HG02678 (cell line): ENCODE data around the gene C1orf74.

Experiments
- ATAC-seq: cut with Tn5 transposase; IDR thresholded peaks from one replicate; pipeline ENCODE4 v1.9.1; 2021; ENCODE audit warnings: mild to moderate bottlenecking, moderate library complexity; ENCODE audit not compliant: unreplicated experiment

Gene C1orf74

DNA sequence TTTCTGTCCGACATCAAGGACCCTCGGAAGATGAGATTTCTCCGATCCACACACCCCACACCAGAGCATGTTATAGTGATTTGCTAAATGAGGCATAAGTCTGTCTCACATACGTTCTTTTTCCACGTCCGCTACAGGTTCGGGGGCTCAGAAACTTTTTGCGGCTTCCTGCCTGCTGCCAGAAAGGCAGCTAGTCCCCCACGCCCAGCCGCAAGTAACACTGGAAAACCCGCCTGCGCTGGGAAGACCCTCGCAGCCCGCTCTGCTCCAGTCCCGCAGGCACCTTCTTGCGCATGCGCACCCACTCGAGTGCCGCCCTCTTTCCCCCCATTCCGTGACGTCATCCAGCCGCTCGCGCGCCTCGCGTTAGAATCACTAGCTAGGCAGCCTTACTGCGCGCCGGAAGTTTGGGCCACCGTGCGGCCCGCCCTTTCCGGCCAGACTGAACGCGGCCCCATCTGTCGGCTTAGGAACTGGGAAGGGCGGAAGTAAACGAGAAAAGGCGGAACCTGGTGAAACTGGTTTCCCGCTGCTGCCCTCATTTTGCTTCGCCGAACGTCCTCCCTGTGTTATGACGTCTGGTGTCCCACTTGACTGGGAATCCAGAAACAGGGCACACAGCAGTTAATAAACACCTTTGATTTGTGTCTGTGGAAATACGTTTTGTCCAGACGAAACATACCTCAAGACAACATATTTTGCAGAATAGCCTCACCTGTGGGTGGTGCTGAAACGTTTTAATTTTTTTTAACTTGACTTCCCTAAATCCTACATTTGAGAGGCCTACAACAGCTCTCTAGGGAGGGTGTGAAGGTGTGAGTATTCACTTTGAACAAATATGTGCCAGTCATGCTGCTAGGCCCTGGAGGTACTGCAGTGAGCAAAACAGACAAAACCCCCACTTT lies at the start of gene C1orf74:
Gene C1orf74, minus strand, starts transcription at position 295 of the 905 bp plus-strand sequence. CDS start 925 bp downstream, outside the sequence.
- peak; percentile 99 for ATAC-seq

DNA sequence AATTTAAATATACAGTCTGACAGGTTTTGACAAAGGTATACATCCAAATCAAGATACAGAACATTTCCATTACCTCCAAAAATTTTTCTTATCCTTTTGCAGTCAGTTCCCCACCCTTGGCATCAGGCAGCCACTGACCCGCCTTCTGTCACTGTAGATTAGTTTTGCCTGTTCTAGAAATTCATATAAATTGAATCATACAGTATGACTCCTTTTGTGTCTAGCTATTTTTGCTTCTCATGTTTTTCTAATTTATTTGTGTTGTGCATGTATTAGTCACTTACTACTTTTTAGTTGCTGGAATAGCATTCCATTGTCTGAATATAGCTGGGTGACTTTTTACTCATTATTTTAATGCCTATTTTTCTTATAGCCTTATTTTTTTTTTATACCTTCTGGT lies 47.3 kb upstream of the C1orf74 start:
- no peak for ATAC-seq

GRCh38 chr1:209830722-209831121 lies 46.4 kb upstream of the C1orf74 start:
- ATAC-seq = no peak

DNA sequence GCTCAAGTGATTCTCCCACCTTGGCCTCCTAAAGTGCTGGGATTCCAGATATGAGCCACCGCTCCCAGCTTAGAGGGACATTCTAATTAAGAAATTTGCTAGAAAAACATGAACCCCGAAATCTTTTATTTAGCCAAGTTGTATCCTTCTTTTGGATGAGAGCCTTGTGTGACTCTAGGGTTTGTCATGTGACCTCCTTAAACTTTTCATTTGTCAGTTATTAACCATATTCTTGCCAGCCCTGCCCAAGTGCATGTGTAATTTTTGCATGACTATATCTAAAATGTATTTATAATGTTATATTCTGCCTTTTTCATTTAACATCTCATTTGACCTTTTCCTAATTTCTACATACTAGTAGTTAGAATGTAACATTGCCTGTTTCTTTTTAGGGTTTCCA lies 45.4 kb upstream of the C1orf74 start:
- ATAC-seq = no peak

GRCh38 chr1:209827384-209828262 lies 43.3 kb upstream of the C1orf74 start, which contains the start of gene UTP25:
UTP25 (plus strand) TSS chr1:209827972; CDS start chr1:209828064, 92 bp downstream.
- peak; percentile 93 for ATAC-seq

DNA sequence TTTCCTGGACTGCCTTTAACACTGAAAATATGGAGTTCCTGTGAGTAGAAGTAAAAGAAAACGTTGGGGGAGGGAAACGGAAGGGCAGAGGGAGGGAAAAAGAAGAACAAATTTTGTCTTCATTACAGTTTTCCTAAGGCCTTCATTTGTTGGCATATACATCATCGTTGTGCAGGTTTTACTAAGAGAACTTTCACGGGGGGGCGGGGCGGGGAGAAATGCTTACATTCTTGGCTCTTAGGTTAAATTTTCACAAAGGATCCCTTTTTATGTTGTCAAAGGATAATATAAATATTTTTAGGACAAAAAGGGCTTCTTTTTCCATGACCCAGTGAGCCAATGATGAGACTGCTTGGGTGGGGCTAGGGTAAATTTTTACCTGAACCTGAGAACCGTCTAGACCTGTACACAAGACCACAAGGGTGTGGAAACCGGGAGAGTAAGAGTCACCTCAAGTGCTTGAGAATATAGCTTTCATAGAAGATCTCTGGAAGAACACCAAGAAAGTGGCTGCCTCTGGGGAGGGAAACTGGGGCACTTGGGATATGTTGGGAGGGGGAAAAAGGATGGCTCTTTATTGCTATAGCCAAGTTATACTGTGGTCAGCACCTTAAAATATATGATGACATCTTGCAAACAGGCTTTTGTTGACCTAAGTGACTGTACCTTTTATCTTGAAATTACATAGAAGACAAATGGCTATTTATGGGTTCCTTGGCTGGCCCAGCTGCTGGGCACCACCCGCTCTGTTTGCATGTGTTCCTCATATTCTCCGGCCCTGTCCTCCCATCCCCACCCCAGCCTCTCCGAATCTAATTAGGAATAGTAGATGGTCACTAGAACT lies 41.5 kb upstream of the C1orf74 start:
- ATAC-seq = no peak

DNA sequence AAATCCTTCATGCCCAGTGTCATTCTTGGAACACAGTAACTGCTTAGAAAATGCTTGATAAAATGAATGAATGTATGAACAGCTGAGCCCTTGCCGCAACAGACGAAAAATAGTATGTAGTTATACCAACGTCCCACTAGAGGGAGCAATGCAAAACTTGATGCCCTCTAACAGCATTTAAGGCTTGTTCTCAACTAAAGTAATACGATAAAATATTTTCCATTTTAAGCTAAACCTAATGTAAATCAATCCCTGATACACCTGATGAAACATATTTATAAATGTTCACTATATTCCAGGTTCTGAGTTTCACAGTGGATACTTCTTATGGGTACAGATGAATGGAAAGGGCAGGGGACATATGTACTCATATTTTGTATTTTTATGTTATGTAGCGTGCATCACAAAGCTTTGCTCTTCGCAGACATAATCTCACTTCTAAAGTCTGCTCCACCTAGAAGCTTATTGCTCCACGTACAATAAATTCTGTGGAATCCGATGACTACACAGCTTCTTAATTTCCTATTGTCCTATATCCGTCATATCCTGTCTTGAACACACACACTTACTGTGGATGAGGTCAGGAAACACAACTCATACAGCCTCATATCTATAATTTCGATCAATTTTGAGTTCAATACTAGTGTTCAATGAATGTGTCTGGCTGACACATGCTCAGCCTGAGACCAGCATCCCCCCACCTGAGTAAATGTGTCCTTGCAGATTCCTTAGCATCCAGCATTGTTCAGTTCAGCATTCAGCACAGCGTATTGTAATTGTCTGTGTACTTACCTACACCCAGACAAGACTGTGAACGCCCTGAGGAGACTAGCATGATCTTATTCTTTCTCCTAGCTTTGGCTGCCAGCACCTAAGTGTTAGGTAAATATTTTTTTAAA lies 39.0 kb upstream of the C1orf74 start:
- ATAC-seq = peak; percentile 40

DNA sequence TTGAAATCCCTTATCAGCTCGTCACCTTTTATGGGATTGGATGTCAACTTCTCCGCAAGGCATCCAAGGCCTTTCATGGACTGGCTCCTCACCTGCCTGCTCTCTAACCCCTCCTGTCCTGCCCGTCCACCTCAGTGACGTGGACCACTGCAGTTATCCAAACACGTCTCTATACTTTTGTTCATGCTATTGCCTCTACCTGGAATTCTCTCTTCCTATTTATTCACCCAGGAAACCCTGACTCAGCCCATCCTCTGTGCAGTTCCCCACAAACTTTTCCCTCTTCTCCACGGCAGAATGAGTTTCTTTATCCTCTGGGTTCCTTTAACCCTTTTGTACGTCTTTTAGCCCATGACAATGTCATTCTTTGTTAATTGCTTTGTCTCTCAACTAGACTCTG lies 38.3 kb upstream of the C1orf74 start:
- no peak for ATAC-seq

DNA sequence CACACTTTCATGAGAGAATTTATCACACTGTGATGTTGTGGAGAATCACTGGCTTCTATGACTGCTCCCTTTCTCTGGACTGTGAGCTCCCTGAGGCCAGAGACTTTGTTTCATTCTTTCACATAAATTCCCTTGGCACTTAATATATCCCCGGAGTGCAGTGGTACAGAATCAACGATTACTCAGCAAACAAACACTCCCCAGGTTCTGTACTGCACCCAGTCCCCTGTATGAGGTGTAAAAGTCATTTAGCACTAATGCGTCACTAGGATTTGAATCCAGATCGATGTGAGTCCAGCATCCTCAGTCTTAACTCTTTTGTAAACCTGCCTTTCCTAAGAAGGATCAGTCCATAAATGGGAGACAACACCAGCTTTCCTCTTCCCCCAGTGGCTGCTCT lies 36.6 kb upstream of the C1orf74 start:
- no peak for ATAC-seq

GRCh38 chr1:209819058-209819457 lies 34.7 kb upstream of the C1orf74 start:
- ATAC-seq = no peak

DNA sequence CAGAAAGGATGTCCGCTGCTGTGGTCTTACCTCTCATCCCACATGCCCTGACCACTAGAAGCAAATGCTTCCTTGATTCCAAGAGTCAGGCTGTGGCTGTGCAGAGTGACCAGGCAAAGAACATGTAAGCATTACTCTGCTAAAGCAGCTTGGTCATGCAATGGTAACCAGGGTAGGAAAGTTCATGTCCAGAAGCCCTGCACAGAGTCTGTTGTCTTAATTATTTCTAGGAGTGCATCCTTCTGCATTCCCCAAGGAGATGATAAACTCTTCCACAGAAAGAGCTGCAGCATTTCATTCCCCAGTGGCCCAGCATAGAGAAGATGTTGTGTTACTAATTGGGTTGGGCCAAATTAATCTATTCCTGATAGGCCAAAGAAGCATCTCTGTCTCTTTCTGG lies 33.3 kb upstream of the C1orf74 start:
- no peak for ATAC-seq

GRCh38 chr1:209816923-209817322 lies 32.6 kb upstream of the C1orf74 start:
- no peak for ATAC-seq

DNA sequence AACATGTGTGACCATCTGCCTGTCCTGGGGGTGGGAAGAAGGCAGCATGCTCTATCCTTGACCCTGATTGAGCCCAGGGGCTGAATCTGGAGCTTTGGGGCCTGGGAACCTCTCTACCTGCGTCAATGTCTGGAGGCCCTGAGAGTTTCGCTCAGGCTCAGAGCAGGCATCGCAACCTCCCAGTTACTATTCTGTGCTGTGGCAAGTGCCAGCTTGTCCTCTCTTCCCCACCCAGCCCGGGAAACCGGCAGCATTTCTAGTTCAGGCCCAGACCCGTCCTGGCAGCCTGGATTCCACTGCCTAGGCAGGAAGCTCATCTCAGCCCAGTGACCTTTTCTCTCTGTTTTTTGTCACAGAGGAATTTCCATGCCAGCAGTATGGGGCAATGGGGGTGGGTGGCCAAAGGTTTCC lies 31.6 kb upstream of the C1orf74 start:
- ATAC-seq = no peak

DNA sequence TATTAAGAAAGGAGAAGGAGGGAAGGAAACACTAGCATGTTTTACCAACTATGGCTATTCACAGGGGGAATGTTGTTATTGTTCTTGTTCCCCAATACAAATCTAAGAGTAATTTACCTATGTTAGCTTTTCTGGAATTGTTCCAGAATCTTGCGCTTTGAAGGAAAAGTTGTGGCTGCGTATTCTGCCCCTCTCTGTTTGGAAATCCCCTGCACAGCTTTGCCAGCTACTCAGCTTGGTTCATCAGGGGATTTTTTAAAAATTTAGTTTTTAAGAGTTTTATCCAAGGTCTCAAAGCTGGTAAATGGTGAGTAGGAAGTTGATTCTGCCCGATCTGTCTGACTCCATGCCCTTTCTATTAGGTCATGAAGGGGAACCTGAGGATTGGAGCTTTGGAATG lies 31.1 kb upstream of the C1orf74 start:
- no peak for ATAC-seq

DNA sequence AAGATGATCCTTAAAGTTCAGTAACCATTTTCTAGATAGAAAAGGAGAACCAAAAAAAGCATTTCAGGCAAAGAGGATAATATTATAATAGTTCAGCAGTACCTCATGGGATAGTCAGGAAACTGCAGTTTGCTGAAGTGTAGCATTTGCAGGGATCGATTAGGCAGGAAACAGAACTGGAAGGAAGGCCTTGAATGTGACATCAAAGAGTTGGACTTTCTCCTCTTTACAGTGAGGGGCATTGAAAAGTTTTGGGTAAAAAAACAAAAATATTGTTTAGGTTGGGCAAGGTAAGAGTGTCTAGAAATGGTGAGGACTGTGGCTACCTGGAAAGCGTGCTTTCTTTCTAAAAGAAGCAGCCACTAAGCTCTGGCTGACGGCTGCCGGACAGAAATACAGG lies 29.5 kb upstream of the C1orf74 start:
- no peak for ATAC-seq

DNA sequence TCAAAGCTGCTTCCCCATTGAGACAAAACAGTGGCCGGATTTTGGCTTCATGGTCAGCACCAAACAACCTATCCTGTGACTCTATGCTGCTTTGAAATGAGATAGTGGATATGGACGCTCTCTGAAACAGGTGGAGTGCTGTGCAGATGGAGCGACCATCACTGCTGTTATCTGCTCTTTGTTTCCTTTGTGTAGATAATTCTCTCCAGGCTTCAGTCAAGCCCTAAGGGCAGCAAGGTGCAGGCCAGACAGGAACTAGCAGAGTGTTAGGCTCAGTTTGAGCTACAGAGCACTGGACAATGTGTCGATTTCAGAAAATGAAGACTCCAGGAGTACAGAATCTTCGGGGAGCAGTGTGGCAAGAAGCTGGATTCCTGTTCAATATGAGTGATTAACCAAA lies 26.4 kb upstream of the C1orf74 start:
- no peak for ATAC-seq

DNA sequence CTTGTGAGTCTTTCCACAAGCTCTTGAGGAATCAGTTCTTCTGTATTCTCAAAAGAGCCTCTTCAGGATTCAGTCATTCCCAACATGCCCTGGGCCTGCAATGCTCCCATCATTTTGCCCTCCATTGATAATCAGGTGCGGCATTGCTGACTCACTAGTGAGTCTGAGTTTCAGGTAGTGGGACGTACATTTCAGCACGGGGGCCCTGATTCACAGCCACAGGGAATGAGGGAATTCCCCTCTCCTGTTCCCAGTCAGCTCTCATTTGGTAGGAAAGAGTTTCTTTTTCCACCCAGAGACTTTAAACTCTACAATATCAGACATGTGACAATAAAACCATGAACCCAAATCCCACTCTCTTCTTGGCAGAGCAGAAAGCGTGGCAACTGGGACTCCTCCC lies 25.3 kb upstream of the C1orf74 start:
- ATAC-seq = no peak

GRCh38 chr1:209808059-209808581 lies 23.8 kb upstream of the C1orf74 start:
- ATAC-seq = no peak

DNA sequence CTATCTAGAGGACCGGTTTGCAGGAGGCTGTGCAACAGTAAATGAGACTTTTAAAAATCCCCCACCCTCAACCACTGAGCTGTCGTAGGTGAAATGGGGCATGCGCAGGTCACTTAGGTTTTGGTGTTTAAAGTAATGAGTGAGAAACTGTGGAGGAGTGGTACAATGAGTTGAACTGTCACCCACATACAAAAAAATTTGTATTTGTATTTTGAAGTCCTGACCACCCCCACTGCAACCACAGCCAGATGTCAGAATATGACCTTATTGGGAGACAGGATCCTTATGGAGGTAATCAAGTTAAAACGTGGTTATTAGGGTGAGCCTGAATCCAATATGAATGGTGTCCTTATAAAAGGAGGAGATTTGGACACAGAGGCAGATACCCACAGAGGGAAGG lies 23.1 kb upstream of the C1orf74 start:
- no peak for ATAC-seq
